ENCODE results near the gene PHACTR3.

PHACTR3 gene

GRCh38 chr20:59752704-59753460 is 148.5 kb downstream of the PHACTR3 start:
- no peak for DNase-seq (ENCODE audit: low spot score)

GRCh38 chr20:59753836-59754235 is 149.5 kb downstream of the PHACTR3 start:
- DNase-seq (ENCODE audit: low spot score) = no peak

DNA sequence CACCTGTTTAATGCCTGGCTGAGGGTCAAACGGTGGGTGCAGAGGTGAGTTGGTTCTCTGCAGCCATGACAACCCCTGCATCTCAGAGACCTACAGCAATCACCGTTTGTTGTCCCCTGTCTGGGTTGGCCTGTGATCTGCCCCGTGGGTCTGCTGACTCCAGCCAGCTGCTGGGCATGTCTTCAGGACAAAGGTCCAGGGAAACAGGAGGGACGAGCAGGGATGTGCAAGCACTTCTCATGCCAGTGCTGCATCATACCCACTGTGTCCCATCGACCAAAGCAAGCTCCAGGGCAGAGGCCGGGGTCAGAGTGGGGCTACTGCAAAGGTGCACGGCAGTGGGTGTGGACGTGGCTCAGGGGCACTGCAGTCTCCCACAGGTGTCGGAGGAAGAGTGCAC is 150.2 kb downstream of the PHACTR3 start:
- DNase-seq (ENCODE audit: low spot score) = no peak

- DNase-seq (ENCODE audit: low spot score) = no peak
Observed at GRCh38 chr20:59756241-59756640, 151.9 kb downstream of the PHACTR3 start.

DNA sequence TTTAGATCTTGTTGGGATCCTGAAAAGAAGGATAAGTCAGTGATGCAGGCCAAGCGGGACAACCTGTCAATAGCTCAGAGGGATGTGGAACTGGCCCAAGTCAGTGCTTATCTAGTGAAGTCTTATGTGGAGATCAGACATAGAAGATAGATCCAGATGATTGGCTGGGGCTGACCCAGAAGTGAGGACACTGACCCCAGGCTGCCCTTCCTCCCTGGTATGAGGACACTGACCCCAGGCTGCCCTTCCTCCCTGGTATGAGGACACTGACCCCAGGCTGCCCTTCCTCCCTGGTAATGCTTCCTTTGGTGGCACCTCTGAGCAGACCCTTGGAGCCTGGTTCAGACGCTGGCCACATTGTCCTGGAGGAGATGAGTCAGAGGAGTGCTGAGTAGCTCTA is 159.7 kb downstream of the PHACTR3 start:
- no peak for DNase-seq (ENCODE audit: low spot score)

- no peak for DNase-seq (ENCODE audit: low spot score)
Observed at GRCh38 chr20:59765599-59766177, 161.3 kb downstream of the PHACTR3 start.

DNA sequence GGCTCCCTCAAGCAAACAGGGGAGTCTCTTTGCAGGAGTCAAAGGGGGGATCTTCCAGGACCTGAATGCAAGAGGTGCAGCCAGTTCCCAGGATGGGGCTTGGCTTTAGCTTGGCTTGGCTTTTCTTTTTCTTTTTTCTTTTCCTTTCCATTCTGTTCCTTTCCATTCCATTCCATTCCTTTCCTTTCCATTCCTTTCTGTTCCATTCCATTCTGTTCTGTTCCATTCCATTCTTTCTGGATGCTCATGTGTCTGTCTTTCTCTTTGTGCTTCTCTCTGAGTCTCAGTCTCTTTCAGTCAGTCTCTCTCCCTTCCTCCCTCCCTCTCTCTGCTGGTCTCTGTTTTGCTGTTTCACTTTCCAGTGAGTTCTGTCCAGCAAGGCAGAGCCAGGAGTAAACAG is 163.3 kb downstream of the PHACTR3 start:
- DNase-seq (ENCODE audit: low spot score) = no peak

DNA sequence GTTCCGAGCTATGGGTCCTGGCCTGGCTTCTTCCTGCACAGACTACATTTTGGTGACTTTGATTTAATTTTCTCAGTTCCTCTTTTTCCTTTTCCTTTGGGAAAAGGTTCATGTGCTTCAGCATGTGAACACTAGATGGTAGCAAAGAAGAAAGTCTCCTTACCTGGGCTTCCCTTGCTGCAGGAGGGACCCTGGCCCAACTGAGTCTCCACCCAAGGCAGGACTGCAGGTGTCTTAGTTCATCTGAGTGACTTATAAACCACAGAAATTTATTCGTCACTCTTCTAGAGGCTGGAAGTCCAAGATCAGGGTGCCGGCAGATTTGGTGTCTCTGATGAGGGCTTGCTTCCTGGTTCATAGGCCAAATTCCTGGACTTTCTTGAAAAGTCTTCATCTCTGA is 165.9 kb downstream of the PHACTR3 start:
- DNase-seq (ENCODE audit: low spot score) = no peak

DNA sequence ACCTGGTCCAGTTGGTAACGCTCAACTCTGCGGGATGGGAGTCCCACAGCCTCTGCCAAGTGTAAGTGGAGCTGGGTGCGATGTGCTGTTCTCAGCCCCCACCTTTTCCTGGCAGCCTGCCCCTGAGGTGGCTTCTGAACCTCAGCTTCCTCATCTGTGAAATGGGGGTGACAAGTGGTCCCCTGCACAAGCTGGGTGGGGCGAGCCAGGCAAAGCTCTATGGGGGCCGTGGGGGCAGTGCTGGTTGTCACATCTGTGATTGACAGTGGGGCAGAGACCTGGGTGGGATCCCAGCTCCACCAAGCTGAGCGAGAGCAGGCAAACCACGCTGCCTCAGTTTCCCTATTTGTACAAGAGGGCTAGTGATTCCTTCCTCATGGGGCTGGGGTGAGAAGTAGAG is 166.5 kb downstream of the PHACTR3 start:
- no peak for DNase-seq (ENCODE audit: low spot score)

DNA sequence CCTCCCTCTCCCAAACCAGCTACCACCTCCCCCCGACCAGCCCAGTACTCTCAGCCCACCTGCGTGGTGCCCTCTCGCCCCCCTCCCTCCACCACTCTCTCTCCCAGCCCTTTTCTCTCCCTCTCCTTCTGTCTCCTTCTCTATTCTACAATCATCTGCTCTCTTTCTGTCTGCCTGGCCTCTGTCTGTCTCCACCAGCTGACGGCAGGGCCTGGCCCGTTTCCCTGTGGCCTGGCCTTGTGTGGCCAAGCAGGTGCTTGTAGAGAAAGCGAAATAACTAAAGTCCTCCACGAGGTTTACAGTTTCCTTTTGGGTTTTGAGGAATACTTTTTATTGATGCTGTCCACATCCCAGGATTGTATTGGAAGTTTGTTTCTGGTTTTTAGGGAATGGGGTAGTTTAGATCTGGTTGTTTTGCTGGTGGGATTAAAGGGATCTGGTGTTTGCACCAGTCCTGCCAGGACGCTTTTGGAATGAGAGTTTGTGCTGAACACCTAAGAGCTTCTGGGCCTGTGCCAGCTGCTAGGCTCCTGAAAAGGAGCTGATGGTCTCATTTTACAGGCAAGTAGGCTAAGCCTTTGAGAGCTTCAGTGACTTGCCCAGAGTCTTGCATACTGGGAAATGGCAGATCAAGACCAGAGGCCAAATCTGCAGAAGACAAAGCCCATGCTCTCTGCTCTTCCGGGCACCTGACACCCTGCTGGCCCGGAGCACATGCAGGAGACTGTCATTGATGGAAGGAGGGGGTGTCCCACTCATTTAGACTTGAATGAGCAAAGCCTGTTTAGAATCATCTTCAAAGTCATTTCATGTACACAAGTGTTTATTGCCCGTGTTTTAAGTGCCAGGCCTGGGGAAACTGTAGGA is 167.4 kb downstream of the PHACTR3 start:
- no peak for DNase-seq (ENCODE audit: low spot score)

DNA sequence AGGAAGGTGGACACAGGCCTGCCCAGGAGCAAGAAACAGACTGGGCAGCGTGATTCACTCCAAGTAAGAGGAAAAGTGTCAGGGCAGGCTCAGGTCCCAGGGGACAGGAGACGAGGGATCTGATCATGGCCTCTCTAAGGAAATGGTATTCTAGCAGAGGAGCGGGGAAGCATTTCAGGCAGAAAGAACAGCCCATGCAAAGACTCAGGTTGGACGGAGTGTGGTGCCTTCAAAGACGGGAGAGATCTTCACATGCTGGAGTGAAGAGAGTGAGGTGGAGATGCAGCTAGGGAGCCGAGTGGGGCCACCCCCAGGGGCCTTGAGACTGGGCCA is 168.0 kb downstream of the PHACTR3 start:
- no peak for DNase-seq (ENCODE audit: low spot score)

DNA sequence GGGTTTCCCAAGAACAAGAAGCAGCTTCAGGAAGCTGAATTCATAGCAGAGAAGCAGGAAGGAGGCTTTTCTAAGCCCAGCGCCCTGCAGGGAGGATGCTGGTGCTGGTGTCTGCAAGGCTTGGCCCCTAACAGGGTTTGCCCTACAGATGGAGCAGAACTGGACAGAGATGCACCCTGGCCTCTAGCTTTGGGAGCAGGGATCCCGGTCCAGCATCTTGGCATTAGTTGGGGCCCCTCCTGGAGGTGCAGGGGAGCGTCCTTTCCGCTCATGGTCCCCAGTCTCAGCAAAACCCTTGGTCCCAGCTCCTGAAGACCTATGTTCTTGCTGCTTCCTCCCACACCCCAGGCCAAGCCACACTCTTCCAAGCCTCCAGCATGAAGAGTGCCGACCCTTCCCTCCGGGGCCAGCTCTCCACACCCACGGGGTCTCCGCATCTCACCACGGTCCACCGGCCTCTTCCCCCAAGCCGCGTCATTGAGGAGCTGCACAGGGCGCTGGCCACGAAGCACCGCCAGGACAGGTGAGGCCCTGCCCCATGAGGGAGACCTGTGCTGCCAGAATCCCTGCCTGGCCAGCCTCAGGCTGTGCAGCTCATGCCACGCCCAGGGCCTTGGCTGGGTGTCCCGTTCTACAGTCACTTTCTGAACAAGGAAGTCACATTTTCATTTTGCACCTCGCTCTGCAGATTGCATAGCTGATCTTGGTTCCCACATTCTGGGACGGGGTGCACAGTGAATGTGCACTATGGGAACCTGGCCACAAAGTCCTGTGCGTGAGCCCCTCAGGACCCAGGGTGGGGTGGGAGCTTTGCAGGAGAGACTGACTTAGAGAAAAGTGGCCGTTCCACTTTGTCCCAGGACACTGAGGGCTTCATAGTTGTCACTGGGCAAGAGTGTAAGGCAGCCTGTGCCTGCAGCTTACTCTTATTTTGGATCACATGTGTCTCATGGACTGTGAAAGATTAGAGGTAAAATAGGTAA is 168.9 kb downstream of the PHACTR3 start:
- no peak for DNase-seq (ENCODE audit: low spot score)

DNA sequence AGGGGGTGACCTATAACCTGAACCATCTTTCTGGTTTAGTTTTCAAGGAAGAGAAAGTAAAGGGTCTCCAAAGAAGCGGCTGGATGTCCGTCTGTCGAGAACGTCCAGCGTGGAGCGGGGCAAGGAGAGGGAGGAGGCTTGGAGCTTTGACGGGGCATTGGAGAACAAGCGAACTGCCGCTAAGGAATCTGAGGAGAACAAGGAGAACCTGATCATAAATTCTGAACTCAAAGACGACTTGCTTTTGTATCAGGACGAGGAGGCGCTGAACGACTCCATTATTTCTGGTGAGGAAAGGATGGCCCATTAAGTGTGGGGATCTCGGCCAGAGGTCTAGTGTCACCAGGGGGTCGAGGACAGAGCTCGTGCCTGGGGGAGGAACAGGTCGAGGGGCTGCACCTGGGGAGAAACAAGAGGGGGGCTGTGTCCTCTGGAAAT is 169.9 kb downstream of the PHACTR3 start:
- no peak for DNase-seq (ENCODE audit: low spot score)

- DNase-seq (ENCODE audit: low spot score) = no peak
Observed at GRCh38 chr20:59774921-59775686, 170.8 kb downstream of the PHACTR3 start.

DNA sequence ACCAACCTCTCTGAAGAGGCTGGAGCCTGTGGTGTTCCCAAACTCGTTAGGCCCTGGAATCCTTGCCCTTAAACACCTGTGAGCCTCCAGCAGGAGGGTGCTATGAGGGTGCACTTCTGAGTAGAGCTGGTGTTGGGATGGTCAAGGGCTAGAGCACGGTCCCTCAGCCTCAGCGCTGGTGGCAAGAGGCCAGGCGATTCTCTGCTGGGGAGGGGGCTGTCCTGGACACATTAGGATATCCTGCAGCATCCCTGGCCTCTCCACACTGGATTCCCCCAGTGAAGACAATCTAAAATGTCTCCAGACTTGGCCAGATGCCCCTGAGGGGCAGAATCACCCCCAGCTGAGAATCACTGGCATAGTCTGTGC is 171.3 kb downstream of the PHACTR3 start:
- DNase-seq (ENCODE audit: low spot score) = no peak

- DNase-seq (ENCODE audit: low spot score) = no peak
Observed at GRCh38 chr20:59776059-59776603, 171.8 kb downstream of the PHACTR3 start.

DNA sequence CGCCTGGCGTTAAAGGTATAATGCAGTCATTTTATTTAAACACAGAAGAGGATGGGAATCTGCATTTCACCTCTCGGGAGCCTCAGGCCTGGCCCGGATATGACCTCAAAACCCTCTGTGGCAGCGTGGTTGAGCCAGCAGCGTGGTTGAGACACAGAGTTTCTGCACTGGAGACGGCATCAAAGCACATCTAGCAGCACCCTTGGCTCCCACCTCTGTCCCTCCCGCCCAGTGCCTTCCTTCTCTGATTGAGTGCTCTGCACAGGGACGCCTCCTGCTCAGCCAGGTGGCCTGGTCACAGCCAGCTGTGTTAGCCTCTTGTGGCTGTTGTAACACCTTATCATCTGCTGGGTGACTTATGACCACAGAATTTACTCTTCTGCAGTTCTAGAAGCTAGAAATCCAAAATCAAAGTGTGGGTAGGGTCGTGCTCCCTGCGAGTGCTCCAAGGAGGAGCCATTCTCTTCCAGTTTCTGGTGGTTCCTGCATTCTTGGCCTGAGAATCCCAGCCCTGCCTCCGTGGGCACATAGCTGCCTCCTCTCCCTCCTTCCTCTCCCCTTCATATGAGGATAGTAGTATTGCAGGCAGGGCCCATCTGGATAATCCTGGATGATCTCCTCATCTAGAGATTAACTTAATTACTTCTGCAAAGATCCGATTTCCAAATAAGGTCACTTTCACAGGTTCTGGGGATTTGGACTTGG is 172.4 kb downstream of the PHACTR3 start:
- DNase-seq (ENCODE audit: low spot score) = no peak

DNA sequence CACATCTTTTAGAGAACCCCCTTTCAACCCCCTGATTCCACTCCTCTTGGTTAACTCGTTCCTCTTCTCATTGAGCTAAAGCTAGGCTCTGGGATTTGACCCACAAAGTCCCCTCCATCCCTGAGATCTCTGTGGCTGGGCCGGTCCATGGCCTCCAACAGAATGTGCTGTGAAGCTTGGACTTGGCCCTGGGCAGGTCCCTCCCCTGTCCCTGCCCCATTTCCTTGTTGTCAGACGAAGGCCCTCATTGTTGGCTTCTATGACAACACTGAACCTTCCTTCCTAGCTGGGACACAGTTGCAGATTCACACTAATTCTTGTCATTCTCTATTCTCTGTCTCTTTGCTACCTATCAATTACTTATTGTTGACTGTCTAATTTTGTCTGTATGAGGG is 173.0 kb downstream of the PHACTR3 start:
- DNase-seq (ENCODE audit: low spot score) = no peak

GRCh38 chr20:59777814-59778575 is 173.7 kb downstream of the PHACTR3 start:
- no peak for DNase-seq (ENCODE audit: low spot score)

Measured in CD4-positive, alpha-beta T cell treated with Interleukin-15 for 4 hours (primary cell).